ENCODE results near the gene LTA. TPM values are rescaled to one million over a fixed set of nuclear protein-coding genes. Genes with fewer than 3 reads are reported as not detected.

Gene LTA
- total RNA-seq, 1 experiment from 2014 or later, result not detected

DNA sequence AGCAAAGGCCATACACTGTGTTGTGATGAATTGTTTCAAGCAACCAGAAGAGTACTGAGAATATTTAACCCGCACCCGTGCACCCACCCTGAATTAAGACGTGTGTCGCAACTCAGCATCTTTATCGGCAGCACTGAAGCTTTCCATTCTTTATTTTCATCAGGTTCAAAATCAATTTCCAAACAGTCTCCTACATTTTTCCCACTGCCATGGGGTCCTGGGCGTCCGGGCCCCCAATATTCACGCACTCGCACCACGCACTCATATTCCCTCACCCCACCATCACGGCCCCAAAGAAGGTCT, 8.3 kb downstream of the LTA start:
- intact Hi-C loops (cut with micrococcal nuclease), result loop anchor here (5.0 kb wide), 1 partner anchor 33 kb away; the partner anchor contains the start of genes ATP6V1G2 and NFKBIL1
- H3K36me3 Mint-ChIP-seq (ENCODE audit: insufficient read depth, unreplicated experiment), result peaks cover 7% of the 10 kb centered on the region
- ChIA-PET CTCF (interaction anchor here (0.6 to 18.9 kb wide), 8 partner anchors 10 to 551 kb away, joined by 3 to 215 read pairs (median 4); partner anchors contain the start of genes NCR3 and NFKBIL1), POLR2A (interaction anchor here (0.7 to 1.1 kb wide), 2 partner anchors 17 to 122 kb away, joined by 4 read pairs; no protein-coding TSS in a partner anchor)
- H3K9me3 Mint-ChIP-seq (ENCODE audit: unreplicated experiment), result no peaks in the 10 kb centered on the region
- no peak overlapping the region for H3K4me3 Mint-ChIP-seq (ENCODE audit: unreplicated experiment)
- no TSS peak for BruUV-seq (replicated peaks)
- no peak overlapping the region for H3K27ac Mint-ChIP-seq (ENCODE audit: low read depth, unreplicated experiment)
- no peaks in the 10 kb centered on the region for H3K27me3 Mint-ChIP-seq (ENCODE audit: insufficient read depth, unreplicated experiment)
- TF ChIP-seq, protein P1, sequence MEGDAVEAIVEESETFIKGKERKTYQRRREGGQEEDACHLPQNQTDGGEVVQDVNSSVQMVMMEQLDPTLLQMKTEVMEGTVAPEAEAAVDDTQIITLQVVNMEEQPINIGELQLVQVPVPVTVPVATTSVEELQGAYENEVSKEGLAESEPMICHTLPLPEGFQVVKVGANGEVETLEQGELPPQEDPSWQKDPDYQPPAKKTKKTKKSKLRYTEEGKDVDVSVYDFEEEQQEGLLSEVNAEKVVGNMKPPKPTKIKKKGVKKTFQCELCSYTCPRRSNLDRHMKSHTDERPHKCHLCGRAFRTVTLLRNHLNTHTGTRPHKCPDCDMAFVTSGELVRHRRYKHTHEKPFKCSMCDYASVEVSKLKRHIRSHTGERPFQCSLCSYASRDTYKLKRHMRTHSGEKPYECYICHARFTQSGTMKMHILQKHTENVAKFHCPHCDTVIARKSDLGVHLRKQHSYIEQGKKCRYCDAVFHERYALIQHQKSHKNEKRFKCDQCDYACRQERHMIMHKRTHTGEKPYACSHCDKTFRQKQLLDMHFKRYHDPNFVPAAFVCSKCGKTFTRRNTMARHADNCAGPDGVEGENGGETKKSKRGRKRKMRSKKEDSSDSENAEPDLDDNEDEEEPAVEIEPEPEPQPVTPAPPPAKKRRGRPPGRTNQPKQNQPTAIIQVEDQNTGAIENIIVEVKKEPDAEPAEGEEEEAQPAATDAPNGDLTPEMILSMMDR (IDR thresholded peaks at IDR 0.05; ENCODE audit: unreplicated experiment), result no peak
- peaks cover 10% of the 10 kb centered on the region for H3K4me1 Mint-ChIP-seq (ENCODE audit: insufficient read depth, unreplicated experiment)
- no peak for DNase-seq (ENCODE audit: unreplicated experiment)

DNA sequence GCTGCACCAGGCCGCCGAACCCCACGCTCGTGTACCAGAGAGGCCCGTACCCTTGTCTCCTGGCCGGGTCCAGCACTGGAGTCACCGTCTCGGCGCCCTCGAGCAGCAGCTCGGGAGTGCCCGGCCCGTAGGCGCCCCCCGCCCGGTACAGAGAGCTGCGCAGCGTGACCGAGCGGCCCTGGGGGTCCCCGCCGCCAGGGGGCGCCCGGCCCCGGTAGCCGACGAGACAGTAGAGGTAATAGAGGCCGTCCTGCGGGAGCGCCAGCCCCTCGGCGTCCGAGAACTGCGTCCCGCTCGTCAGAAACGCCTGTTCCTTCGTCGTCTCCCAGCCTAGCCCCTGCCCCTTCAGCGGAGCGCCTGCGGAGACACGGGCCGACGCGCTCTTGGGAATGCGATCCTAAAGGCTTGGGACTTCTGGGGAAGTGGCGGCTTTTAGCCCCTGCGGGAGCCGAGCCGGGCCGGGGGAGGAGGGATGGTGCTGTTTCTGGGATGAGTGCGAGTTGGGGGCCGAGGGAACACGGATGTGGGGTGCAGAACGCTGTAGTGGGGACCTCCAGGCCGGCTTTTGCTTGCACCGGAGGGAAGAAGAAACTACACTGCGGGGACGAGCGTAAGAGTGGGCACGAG, 8.8 kb downstream of the LTA start:
- CTCF ChIA-PET, result interaction anchor here (0.6 to 18.9 kb wide), 8 partner anchors 9 to 1016 kb away, joined by 3 to 215 read pairs (median 4); partner anchors contain the start of genes NCR3 and NFKBIL1
- Mint-ChIP-seq H3K27ac (ENCODE audit: low read depth, unreplicated experiment) (peak overlapping the region; percentile 66), H3K27me3 (ENCODE audit: insufficient read depth, unreplicated experiment) (no peaks in the 10 kb centered on the region), H3K4me3 (ENCODE audit: unreplicated experiment) (peak overlapping the region; percentile 96), H3K36me3 (ENCODE audit: insufficient read depth, unreplicated experiment) (peaks cover 3% of the 10 kb centered on the region), H3K9me3 (ENCODE audit: unreplicated experiment) (no peaks in the 10 kb centered on the region), H3K4me1 (ENCODE audit: insufficient read depth, unreplicated experiment) (peaks cover 10% of the 10 kb centered on the region)
- POLR2A ChIA-PET, result interaction anchor here (0.7 to 1.5 kb wide), 3 partner anchors 17 to 121 kb away, joined by 4 read pairs; partner anchors contain the start of gene DDX39B
- DNase-seq (ENCODE audit: unreplicated experiment), result peak; percentile 61
- TF ChIP-seq, protein P1 (IDR thresholded peaks at IDR 0.05; ENCODE audit: unreplicated experiment), result peak; percentile 87
- intact Hi-C loops (cut with micrococcal nuclease), result loop anchor here (1.0 to 5.0 kb wide), 2 partner anchors 17 to 34 kb away; partner anchors contain the start of genes ATP6V1G2 and NFKBIL1
- no TSS peak for BruUV-seq (replicated peaks)

DNA sequence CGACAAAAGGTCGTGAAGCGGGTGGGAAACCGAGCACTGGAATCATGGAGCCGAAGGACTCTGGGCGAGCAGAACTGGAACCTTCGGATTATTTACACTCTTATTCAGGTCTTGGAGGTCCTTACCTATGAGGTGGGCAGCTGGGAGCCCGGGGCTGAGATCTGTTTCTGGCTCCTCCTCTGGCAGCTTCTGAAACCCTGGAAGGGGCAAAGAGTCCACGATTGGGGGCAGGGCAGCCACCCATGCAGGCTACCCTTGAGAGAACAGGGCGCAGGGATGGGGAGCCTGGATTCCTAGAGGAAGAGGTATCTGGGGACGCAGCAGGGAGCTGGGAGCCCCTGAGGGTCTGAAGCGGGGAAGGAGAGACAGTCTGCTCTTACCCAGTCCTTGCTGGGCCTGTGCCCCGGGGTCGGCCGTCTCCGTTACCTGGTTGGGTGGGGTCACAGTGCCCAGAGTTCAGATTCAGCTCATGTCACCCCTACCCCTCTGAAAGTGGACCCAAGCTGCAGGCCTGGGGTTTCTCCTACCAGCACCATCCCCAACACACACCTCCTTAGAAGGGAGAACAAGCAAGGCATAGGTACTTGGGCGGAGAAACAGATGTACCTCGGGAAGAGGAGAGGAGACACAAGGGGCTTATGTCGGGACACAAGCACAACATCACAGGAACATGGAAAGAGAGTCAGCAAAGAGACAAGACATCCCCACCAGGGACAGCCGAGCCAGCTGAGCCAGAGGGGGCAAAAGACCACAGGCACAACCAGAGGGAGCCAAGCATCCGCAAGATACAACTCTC, 9.5 kb downstream of the LTA start:
- ChIA-PET POLR2A (interaction anchor here (1.1 to 1.5 kb wide), 2 partner anchors 16 to 40 kb away, joined by 4 read pairs; partner anchors contain the start of gene DDX39B), CTCF (interaction anchor here (0.6 to 18.9 kb wide), 5 partner anchors 8 to 947 kb away, joined by 3 to 215 read pairs (median 3); partner anchors contain the start of gene NCR3)
- Mint-ChIP-seq H3K36me3 (ENCODE audit: insufficient read depth, unreplicated experiment) (no peaks in the 10 kb centered on the region), H3K4me1 (ENCODE audit: insufficient read depth, unreplicated experiment) (peaks cover 10% of the 10 kb centered on the region), H3K4me3 (ENCODE audit: unreplicated experiment) (peak overlapping the region; percentile 96), H3K27me3 (ENCODE audit: insufficient read depth, unreplicated experiment) (no peaks in the 10 kb centered on the region), H3K9me3 (ENCODE audit: unreplicated experiment) (no peaks in the 10 kb centered on the region), H3K27ac (ENCODE audit: low read depth, unreplicated experiment) (peak overlapping the region; percentile 66)
- no peak for DNase-seq (ENCODE audit: unreplicated experiment)
- TF ChIP-seq, protein P1 (IDR thresholded peaks at IDR 0.05; ENCODE audit: unreplicated experiment), result no peak
- intact Hi-C loops (cut with micrococcal nuclease), result loop anchor here (1.0 to 5.0 kb wide), 2 partner anchors 17 to 34 kb away; partner anchors contain the start of genes ATP6V1G2 and NFKBIL1
- BruUV-seq (replicated peaks), result no TSS peak

Measured in MCF 10A (cell line).